Esophagus squamous epithelium (tissue), 4 donors: ENCODE data around the gene TYRO3.

ENCODE experiments used
- CTCF ChIP-seq, 6 experiments: fragments of 450-650 bp in 4 of 6; fragments of 200-600 bp in 2 of 6; sonication (generic) in 2 of 6; IDR thresholded peaks; one replicate each; pipeline ENCODE4 v1.5.1; 2016 to 2019; ENCODE audit warnings: antibody characterized with exemption in 6 of 6, mild to moderate bottlenecking in 4 of 6, moderate library complexity in 4 of 6
- POLR2A ChIP-seq, 4 donors: fragments of 450-650 bp; IDR thresholded peaks; one replicate each; pipeline ENCODE4 v1.6.1; 2017; ENCODE audit warnings: antibody characterized with exemption in 4 of 4, mild to moderate bottlenecking in 4 of 4, moderate library complexity in 3 of 4

- TF ChIP-seq CTCF (IDR thresholded peaks at IDR 0.05) = no peak
- no peak for TF ChIP-seq POLR2A (IDR thresholded peaks at IDR 0.05)
Observed at GRCh38 chr15:41523097-41523496, 35.9 kb upstream of the TYRO3 start.
